Loucy (cell line): ENCODE results near the gene HOMEZ.

ENCODE experiments used
- H2AFZ ChIP-seq: fragments of 200-600 bp; sonication (generic); 2 replicates; pipeline ENCODE4 v1.6.0; 2016; ENCODE audit warnings: antibody characterized with exemption, mild to moderate bottlenecking, low read length, moderate library complexity
- H3F3A ChIP-seq: fragments of 200-600 bp; 2 replicates; pipeline ENCODE4 v1.6.0; 2016; ENCODE audit warnings: antibody characterized with exemption, low read depth, mild to moderate bottlenecking
- H3K27me3 ChIP-seq: fragments of 200-600 bp; sonication (generic); 2 replicates; pipeline ENCODE4 v1.6.1; 2014; ENCODE audit warnings: low read length, mild to moderate bottlenecking; ENCODE audit not compliant: insufficient read depth, poor library complexity, severe bottlenecking
- H3K36me3 ChIP-seq: fragments of 200-600 bp; sonication (generic); 2 replicates; pipeline ENCODE4 v1.6.1; 2016; ENCODE audit warnings: low read length; ENCODE audit not compliant: insufficient read depth
- H3K4me1 ChIP-seq: fragments of 200-600 bp; sonication (generic); 2 replicates; pipeline ENCODE4 v1.5.1; 2014; ENCODE audit warnings: low read length, mild to moderate bottlenecking; ENCODE audit not compliant: insufficient read depth, poor library complexity, severe bottlenecking
- H3K4me2 ChIP-seq: fragments of 200-600 bp; sonication (generic); 2 replicates; pipeline ENCODE4 v1.6.0; 2014; ENCODE audit warnings: antibody characterized with exemption, low read length, low read depth, mild to moderate bottlenecking; ENCODE audit not compliant: poor library complexity, severe bottlenecking
- H3K4me3 ChIP-seq: fragments of 200-600 bp; sonication (generic); 2 replicates; pipeline ENCODE4 v1.5.1; 2014; ENCODE audit warnings: low read length, mild to moderate bottlenecking, mixed read lengths; ENCODE audit not compliant: poor library complexity, severe bottlenecking
- H3K79me2 ChIP-seq: fragments of 200-600 bp; sonication (generic); 2 replicates; pipeline ENCODE4 v1.6.1; 2014; ENCODE audit warnings: low read length; ENCODE audit not compliant: insufficient read depth
- H3K9ac ChIP-seq: fragments of 200-600 bp; sonication (generic); 2 replicates; pipeline ENCODE4 v1.6.0; 2014; ENCODE audit warnings: mild to moderate bottlenecking, low read depth, low read length, moderate library complexity; ENCODE audit not compliant: poor library complexity, severe bottlenecking
- H3K9me2 ChIP-seq: fragments of 200-600 bp; sonication (generic); replicated peaks from 2 replicates; pipeline ENCODE4 v1.6.1; 2016; ENCODE audit warnings: low read depth, low read length, mixed read lengths
- H3K9me3 ChIP-seq: fragments of 200-600 bp; sonication (generic); 2 replicates; pipeline ENCODE4 v1.6.1; 2014; ENCODE audit warnings: mild to moderate bottlenecking, antibody characterized with exemption, low read length, low read depth; ENCODE audit not compliant: insufficient read depth
- H4K20me1 ChIP-seq: fragments of 200-600 bp; sonication (generic); 2 replicates; pipeline ENCODE4 v1.6.0; 2014; ENCODE audit warnings: antibody characterized with exemption, low read length, mild to moderate bottlenecking; ENCODE audit not compliant: insufficient read depth, poor library complexity, severe bottlenecking
- CTCF ChIP-seq: fragments of 200-600 bp; sonication (generic); conservative IDR thresholded peaks from 2 replicates; pipeline ENCODE4 v1.5.1; 2014; ENCODE audit warnings: mild to moderate bottlenecking, antibody characterized with exemption, low read length
- EZH2phosphoT487 ChIP-seq: fragments of 200-600 bp; IDR thresholded peaks from 2 replicates; pipeline ENCODE4 v1.6.1; 2018; ENCODE audit warnings: antibody characterized with exemption, mild to moderate bottlenecking, moderate library complexity, borderline replicate concordance

Gene HOMEZ

GRCh38 chr14:23252006-23252405 is 33.9 kb downstream of the HOMEZ start:
- no peaks in the 10 kb centered on the region for H3K79me2 ChIP-seq
- H3F3A ChIP-seq: no peaks in the 10 kb centered on the region
- H2AFZ ChIP-seq: no peak overlapping the region
- no peak overlapping the region for H3K4me3 ChIP-seq
- no peak for TF ChIP-seq CTCF
- TF ChIP-seq EZH2phosphoT487: no peak
- no peaks in the 10 kb centered on the region for H3K36me3 ChIP-seq
- no peaks in the 10 kb centered on the region for H4K20me1 ChIP-seq
- no peaks in the 10 kb centered on the region for H3K9me3 ChIP-seq
- no peaks in the 10 kb centered on the region for H3K27me3 ChIP-seq
- no peaks in the 10 kb centered on the region for H3K4me1 ChIP-seq
- no peak overlapping the region for H3K9ac ChIP-seq
- no peaks in the 10 kb centered on the region for H3K9me2 ChIP-seq
- no peak overlapping the region for H3K4me2 ChIP-seq

GRCh38 chr14:23249824-23250223 is 36.1 kb downstream of the HOMEZ start:
- H3K9me3 ChIP-seq: no peaks in the 10 kb centered on the region
- H4K20me1 ChIP-seq: no peaks in the 10 kb centered on the region
- no peaks in the 10 kb centered on the region for H3K9me2 ChIP-seq
- no peak overlapping the region for H3K4me3 ChIP-seq
- H2AFZ ChIP-seq: no peak overlapping the region
- H3K4me2 ChIP-seq: no peak overlapping the region
- no peaks in the 10 kb centered on the region for H3K4me1 ChIP-seq
- H3K9ac ChIP-seq: no peak overlapping the region
- H3K36me3 ChIP-seq: no peaks in the 10 kb centered on the region
- no peaks in the 10 kb centered on the region for H3K79me2 ChIP-seq
- no peaks in the 10 kb centered on the region for H3F3A ChIP-seq
- no peak for TF ChIP-seq CTCF
- TF ChIP-seq EZH2phosphoT487: no peak
- H3K27me3 ChIP-seq: no peaks in the 10 kb centered on the region

- H3K9me3 ChIP-seq: no peaks in the 10 kb centered on the region
- no peaks in the 10 kb centered on the region for H3K9me2 ChIP-seq
- H3F3A ChIP-seq: no peaks in the 10 kb centered on the region
- H3K27me3 ChIP-seq: no peaks in the 10 kb centered on the region
- no peak for TF ChIP-seq EZH2phosphoT487
- no peak for TF ChIP-seq CTCF
- no peaks in the 10 kb centered on the region for H3K36me3 ChIP-seq
- no peaks in the 10 kb centered on the region for H4K20me1 ChIP-seq
- H2AFZ ChIP-seq: no peak overlapping the region
- no peak overlapping the region for H3K4me2 ChIP-seq
- no peak overlapping the region for H3K9ac ChIP-seq
- no peaks in the 10 kb centered on the region for H3K4me1 ChIP-seq
- no peaks in the 10 kb centered on the region for H3K79me2 ChIP-seq
- no peak overlapping the region for H3K4me3 ChIP-seq
Observed at GRCh38 chr14:23248601-23249000, 37.3 kb downstream of the HOMEZ start.
